Spleen (tissue), 7 donors: ENCODE data around the gene CTLA4.

Source experiments
- CTCF ChIP-seq, 11 experiments: fragments of 200-600 bp in 7 of 11; fragments of 450-650 bp in 4 of 11; sonication (generic) in 4 of 11; IDR thresholded peaks in 8 of 11; conservative IDR thresholded peaks in 3 of 11; 1 replicate in 7 of 11; 2 replicates in 4 of 11; pipeline versions ENCODE4 v1.4.0 to v1.8.0; 2016 to 2021; ENCODE audit warnings: antibody characterized with exemption in 11 of 11, inconsistent platforms in 4 of 11, mild to moderate bottlenecking in 1 of 11
- POLR2A ChIP-seq, 3 donors: fragments of 450-650 bp; IDR thresholded peaks; one replicate each; pipeline ENCODE4 v1.5.1; 2017; ENCODE audit warnings: antibody characterized with exemption in 3 of 3, mild to moderate bottlenecking in 1 of 3
- donor health status: DM: no; HTN: no; CAD: no; lungs with moderate emphysema.
- donor health status: DM: no; HTN: no; CAD: no.
- donor health status: DM: no; HTN: no; CAD: no.

GRCh38 chr2:203890733-203891132, 23.2 kb downstream of the CTLA4 start:
- TF ChIP-seq POLR2A (IDR thresholded peaks at IDR 0.05): no peak
- TF ChIP-seq CTCF (IDR thresholded peaks at IDR 0.05 in 8 of 11, conservative IDR thresholded peaks at IDR 0.05 in 3 of 11): no peak
